GM19455 (cell line): ENCODE results near the gene ERVW-1.
"Not testable (repeated sequence)": the region's sequence is repeated elsewhere in the genome, so short reads cannot be mapped to it uniquely, and the experiment has no call there.

Source experiments
- ATAC-seq: cut with Tn5 transposase; IDR thresholded peaks from one replicate; pipeline ENCODE4 v1.9.1; 2021; ENCODE audit not compliant: unreplicated experiment

The ERVW-1 gene

DNA sequence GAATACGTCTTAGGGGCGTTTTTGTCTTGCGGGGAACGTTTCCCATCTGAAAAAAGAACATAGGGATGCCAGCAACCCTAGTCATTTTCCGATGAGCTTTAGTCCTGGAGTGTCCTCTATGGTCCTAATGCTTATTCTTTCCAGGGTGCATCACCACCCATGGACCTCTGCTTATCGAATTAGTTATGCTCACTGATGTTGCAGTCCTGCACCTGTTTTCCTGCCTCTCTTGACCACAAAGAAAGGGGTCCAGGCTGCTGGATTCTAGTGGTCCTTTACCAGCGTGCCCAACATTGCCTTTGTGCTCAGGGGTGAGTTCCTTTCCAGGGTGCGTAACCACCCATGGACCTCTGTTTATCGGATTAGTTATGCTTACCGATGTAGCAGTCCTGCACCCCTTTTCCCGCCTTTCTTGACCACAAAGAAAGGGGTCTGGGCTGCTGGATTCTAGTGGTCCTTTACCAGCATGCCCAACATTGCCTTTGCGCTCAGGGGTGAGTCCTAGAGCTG, 2.4 kb downstream of the ERVW-1 start:
- ATAC-seq, result not testable (repeated sequence)

DNA sequence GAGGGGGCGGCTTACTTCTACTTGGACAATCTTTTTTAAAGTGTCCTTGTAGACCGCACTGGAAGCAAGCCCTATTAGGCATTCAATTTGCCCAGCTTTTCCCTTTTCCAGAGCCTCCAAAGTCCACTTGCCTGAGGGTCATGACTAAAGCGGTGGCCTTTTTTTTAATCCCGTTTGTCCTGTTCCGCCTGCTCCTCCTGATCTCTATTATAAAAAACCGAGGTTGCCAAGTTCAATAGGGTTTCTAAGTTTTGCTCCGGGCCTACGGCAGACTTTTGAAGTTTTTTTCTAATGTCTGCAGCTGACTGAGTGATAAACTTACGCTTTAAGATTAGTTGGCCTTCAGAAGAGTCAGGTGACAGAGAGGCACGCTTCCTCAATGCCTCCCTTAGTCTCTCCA, 3.8 kb downstream of the ERVW-1 start:
- not testable (repeated sequence) for ATAC-seq

DNA sequence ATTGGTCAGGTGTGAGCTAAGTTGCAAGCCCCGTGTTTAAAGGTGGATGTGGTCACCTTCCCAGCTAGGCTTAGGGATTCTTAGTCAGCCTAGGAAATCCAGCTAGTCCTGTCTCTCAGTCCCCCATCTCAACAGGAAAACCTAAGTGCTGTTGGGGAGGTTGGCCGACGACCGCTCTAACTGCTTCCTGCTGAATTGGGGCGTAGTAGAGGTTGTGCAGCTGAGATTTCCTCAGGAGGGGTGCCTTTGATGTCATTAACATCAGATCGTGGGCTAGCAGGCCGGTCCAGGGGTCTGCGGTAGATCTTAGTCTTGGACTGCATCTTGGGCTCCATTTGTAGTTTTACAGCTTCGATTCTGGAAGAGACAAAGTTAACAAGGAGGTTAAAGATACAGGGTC, 9.2 kb downstream of the ERVW-1 start:
- not testable (repeated sequence) for ATAC-seq

DNA sequence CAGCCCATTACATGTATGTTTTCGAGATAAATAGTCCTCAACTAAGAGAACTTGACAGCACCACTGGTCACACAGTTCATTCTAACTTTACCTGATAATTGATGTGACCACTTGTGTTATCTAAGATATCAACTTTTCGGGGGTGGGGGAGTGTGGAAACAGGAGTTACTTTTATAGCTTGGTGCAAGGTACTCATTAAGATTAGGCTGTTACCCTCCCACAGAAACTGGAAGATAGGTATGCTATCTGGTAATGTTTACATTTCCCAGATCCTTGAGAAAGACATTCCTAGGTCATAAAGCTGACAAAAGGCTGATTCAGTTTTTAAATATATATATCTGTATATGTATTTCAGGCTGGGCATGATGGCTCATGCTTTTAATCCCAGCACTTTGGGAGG, 11.1 kb downstream of the ERVW-1 start:
- ATAC-seq, result no peak

DNA sequence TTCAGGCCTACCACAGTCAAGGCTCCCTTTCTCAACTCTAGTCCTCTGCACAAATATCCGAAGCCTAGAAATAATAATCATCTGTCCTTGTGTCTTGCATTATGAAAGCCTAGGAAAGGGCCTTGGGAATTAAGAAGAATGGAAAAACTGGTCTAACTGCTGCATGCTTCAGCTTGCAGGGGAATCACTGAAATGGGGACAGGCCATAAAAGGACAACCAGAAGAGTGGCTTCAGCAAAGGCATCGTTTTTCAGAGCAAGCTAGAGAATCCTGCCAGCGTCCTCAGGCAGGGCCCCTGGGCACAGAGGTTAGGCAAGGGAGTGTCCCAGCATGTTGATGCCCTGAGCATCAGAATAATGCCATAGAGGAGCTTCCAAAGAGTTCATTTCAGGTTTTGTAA, 13.2 kb downstream of the ERVW-1 start:
- ATAC-seq, result no peak

DNA sequence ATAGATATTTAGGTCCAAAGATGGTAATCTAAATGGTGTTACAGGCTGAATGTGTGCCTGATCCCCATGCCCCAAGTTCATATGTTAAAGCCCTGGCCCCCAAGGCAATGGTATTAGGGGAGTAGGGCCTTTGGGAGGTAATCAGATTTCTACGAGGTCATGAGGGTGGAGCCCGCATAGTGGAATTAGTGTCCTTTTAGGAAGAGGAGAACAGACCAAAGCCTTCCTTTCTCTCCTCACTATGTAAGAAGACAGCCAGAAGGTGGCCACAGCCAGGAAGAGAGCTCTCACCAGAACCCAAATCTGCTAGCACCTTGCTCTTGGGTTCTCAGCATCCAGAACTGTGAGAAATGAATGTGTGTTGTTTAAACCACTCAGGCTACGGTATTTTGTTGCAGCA, 15.2 kb downstream of the ERVW-1 start:
- ATAC-seq, result no peak

DNA sequence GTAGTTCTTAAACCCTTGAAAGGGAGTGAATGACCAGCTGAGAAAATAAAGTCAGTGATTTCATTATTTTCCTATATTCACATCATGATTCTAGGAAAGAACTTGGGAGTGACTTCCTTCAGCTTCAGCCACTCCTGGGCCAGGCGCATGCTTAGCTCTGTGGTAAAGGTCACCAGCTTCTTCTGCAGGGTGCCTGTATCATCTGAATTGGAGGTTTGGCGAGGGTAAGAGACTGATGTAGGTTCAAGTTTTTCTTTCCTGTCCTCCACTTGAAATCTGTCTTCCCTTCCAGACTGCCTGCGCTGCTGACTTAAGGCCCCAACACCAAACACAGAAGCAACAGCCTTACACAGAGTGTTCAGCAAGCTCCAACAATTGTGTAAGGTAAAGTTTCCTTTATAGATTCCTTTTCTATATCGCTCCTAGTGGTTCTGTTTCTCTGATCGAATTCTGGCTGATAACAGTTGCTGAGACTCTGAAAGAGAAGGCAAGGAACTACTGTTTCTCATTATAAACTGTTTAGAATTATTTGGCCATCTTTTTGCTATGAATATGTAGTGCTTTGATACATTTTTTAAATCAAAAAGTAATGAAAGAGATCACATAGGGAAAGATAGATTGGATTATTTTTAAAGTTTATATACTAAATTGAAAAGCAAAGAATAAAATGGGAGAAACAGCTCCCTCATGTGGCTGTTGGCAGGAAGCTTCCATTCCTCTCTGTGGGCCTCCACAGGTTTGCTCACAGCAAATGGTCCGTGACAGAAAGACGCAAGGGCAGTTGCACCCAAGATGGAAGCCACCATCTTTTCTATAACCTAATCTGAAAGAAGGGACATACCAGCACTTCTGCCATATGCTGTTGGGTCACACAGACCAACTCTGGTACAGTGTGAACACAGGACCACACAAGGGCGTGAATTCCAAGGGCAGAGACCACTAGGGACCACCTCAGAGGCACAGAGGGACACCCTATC, 16.4 kb downstream of the ERVW-1 start:
- ATAC-seq, result peak; percentile 80

DNA sequence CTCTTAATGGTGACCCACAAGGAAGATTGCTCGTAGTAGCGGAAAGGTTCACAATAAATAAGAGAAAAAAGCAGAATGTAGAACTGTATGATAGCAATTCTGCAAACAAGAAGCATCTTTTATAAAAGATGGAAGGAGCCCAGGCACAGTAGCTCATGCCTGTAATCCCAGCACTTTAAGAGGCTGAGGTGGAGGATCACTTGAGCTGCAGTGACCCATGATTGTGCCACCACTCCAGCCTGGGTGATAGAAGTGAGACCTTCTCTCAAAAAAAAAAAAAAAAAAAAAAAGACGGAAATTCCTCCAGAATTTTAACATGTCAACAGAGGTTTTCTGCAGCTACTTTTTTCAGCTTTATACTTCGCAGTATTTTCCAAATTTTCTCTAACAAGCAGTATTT, 17.2 kb downstream of the ERVW-1 start:
- no peak for ATAC-seq

DNA sequence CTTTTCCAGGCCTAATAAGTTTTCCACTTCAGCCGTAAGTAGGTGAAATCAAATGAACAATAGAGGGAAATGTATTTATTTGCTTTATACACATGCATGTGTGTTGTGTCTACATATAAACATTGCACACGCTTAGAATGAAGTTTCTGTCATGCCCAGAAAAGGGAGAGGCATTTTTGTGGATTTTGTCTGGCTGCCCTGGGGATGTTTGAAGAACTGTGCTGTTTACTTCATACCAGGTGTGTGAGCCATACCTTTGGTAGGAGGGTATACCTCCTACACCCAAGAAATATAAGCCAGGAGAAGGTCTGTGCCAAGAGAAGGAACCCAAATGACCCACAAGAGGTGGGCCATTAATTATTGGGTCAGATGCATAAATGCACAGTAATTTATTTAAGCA, 17.6 kb downstream of the ERVW-1 start:
- no peak for ATAC-seq

DNA sequence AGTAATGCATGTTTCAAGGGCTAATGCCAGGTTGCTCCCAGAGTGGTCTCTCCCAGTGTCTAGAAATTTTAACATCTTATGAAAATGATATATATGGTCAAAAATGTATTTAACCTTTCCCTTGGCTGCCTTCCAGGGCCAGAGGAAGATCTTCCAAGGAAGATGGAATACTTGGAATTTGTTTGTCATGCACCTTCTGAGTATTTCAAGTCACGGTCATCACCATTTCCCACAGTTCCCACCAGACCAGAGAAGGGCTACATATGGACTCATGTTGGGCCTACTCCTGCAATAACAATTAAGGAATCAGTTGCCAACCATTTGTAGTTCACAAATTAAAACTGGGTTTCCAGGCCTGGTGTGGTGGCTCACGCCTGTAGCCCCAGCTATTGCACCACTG, 21.5 kb downstream of the ERVW-1 start:
- ATAC-seq, result no peak

DNA sequence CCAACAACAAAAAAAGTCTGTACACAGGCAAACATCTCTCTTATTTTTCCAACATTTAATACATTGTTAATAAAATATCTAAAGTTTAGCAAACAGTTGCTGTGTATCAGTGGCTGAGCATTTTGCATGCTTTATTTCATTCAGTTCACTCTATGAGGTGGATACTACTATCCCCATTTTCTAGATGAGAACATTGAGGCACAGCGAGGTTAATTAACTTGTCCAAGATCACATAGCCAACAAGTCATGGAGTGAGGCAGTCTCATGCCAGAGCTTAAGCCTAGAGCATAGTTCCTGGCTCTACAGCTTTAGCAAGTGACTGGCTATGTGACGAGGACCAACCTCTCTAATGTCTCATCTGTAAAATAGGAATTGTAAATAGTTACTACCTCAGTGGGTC, 26.1 kb downstream of the ERVW-1 start:
- no peak for ATAC-seq

DNA sequence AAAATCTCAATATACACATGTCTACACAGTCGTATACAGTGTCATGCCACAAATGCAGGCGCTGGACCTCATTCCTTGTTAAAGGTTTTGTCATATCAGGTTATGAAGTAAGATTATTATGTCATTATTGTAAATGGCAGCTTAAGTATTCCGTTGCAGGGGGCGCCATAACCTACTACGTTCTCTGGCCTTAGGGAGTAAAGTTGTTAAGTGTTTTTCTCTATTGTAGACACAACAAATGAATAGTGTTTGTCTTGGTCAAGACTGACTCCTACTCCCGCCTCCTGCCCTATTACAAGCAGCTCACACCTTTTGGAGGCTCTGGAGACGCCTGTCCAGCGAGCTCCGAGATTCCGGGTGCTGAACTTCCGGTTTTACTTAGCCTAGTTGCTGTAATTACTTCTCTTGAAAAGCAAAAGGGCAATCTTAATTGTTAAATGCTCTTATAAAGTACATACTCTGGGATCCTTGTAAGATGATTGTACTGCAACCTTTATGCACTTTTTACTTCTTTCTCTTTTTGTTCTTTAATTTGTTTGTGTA, 29.5 kb downstream of the ERVW-1 start:
- ATAC-seq, result peak; percentile 47

DNA sequence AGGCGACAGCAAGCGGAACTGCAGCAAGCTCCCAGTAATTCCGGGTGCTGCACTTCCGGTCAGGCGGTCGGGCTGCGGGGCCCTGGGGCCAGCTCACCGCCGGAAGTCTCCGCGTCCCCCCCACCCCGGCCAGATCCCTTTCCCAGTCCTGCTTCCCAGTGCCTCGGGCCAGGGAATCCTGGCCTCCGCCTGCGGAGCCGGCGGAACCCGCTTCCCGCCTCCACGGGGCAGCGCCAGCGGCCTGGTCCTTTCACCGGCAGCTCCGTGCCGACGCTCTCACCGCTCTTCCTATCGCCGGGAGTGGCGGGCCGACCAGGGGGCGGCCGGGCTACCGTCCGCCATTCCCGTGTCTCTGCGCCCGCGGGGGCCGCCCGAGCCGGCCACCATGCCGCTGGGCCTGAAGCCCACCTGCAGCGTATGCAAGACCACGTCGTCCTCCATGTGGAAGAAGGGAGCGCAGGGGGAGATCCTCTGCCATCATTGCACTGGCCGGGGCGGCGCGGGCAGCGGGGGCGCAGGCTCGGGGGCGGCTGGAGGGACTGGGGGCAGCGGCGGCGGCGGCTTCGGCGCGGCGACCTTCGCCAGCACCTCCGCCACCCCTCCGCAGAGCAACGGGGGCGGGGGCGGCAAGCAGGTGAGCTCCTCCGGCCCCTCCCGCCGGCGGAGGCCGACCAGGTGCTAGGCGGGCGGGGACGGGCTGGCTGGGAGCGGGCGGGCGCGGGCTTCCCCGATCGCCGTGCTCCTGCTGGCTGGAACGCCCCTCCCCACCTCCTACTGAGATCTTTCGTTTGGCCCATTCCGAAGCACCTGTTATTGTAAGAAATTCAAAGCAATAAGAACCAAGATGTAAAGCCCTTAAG, 30.2 kb downstream of the ERVW-1 start, which contains the start of gene GATAD1:
Gene GATAD1 (plus strand): TSS at position 138 of the 860 bp plus-strand sequence. CDS start 248 bp downstream, at position 386.
- peak; percentile 90 for ATAC-seq

DNA sequence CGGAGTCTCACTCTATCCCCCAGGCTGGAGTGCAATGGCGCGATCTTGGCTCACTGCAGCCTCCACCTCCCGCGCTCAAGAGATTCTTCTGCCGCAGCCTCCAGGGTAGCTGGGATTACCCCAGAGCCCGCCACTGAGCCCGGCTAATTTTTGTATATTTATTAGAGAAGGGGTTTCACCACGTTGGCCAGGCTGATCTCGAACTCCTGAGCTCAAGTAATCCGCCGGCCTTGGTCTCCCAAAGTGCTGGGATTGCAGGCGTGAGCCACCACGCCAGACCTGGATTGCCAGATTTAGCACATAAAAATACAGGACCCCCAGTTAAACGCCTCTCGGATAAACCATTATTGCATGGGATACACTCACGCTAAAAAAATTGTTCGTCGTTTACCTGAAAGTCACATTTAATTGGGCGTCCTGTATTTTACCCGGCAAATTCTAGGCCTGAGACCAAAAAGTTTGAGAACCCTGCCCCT, 30.8 kb downstream of the ERVW-1 start:
- ATAC-seq, result no peak

DNA sequence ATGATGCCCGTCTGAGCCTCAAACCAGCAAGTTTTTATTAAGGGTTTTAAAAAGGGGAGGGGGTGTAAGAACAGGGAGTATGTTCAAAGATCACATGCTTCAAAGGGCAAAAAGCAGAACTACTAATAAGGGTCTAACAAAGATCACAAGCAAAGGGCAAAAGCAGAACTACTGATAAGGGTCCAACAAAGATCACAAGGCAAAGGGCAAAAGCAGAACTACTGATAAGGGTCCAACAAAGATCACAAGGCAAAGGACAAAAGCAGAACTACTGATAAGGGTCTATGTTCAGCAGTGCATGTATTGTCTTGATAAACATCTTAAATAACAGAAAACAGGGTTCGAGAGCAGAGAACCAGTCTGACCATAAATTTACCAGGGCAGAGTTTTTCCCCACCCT, 35.0 kb downstream of the ERVW-1 start:
- not testable (repeated sequence) for ATAC-seq

DNA sequence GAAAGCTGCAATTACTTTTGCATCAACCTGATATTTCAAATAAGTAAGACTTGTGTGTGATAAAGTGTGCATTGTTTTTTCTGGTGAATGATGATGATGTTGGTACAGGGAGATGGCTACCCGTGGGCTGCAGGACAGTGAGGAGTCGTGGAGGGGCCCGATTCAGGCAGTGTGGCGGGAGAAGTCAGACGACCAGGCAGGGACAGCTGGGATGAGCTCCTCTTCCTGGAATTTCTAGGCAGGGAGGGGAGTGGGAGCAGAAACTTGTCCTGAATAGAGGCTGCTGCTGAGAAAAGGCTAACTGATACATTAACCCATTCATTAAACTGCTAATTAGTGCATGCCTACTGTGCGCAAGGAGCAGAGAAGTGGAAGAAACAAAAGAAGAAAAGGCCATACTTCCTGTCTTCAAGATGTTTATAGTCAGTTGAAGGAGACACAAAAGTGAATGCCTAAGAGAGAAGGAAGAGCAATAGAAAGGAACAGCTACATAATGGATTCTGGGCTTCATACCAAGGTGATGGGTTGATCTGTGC, 39.7 kb downstream of the ERVW-1 start:
- ATAC-seq, result no peak

DNA sequence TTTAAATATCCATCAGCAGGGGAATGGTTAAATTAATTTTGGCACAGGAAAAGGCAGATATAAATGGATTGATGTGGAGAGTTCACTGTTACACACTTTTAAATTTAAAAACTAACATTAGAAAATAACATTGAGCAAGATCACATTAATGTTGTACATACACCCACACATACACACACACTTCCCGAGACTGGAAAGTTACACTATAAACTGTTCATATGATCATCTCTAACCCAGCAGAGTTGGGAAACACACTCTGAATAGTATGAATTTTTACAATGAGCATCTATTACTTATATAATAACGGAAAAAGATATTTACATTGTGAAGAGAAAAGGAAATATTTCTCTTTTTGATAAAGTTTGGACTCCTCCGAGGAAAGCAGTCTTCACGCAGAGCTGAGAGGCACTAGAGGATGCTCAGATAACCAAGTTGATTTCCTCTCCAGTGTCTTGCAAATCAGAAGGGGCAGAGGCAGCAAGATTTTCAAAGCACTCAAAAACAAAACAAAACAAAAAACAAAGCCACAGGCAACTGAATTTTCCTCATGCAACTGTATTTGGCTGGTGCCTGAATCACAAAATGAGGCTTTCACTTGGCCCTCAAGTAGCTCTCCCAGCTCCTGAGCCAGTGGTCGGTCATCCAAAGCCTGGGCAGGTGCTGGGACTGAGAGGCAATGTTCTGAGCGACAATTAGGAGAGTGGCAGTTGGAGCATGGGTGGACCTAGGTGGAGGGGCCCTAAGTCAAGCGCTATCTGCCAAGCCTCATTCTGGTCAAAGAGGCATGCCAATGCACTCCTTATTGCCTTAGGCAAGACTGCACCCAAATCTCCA, 40.9 kb downstream of the ERVW-1 start:
- ATAC-seq, result no peak

DNA sequence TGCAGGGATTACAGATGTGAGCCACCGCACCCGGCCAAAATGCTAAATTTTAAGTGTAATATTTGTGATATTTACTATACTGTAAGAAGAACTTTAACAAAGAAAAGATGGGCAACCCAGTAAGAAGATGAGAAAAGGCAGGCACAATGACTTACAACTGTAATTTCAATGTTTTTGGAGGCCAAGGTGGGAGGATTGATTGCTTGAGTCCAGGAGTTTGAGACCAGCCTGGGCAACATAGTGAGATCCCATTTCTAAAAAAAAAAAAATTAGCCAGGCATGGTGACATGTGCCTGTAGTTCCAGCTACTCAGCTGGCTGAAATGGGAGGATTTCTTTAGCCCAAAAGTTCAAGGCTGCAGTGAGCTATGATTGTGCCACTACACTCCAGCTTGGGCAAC, 42.2 kb downstream of the ERVW-1 start:
- no peak for ATAC-seq

DNA sequence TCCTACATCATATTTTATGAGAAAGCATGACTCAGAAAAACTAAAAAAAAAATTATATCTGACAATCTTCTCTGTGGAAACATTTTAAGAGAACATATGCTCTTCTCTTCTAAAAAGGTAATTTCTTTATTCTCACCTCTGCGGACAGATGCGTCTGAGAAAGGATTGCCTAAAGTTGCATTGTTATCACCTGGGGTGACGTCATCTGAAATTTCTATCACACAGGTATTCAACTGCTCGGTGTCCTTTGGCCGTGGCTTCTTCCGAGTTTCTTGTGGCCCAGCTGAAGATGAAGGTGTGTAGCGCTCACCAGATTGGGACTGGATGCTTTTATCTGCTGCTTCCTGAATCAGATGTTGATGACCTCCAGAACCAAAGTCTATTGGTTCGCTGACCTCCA, 44.7 kb downstream of the ERVW-1 start:
- no peak for ATAC-seq
